Breast epithelium (tissue), 3 donors: ENCODE measurements around the gene SORL1.

Source experiments
- POLR2AphosphoS5 ChIP-seq, 3 donors: sonication (generic); formaldehyde crosslinking; IDR thresholded peaks; one replicate each; pipeline ENCODE4 v1.6.1; 2017; ENCODE audit warnings: antibody characterized with exemption in 3 of 3
- TF ChIP-seq, protein P1 (sequence below), 3 donors: fragments of 450-650 bp; IDR thresholded peaks; one replicate each; pipeline ENCODE4 v1.5.1; 2016 to 2017; ENCODE audit warnings: antibody characterized with exemption in 3 of 3, mild to moderate bottlenecking in 3 of 3, moderate library complexity in 3 of 3

DNA sequence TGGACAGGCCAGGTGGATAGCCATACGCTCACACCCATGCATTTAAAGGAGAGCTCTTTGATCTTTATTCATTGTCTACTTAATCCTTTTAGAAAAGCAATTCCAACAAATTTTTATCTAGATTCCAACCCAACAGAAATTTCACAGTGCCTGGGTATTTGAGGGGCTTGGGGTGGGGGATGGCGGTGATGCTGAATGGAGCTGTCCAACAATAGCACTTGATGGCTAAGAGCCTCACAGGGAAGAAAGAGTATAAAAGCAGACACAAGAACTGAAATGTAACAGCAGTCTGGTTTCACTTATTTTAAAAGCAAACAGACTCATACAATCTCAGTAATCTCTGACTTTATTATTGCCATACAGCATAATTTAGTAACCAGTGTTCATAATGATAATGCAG, 102.4 kb downstream of the SORL1 start:
- TF ChIP-seq, protein P1, sequence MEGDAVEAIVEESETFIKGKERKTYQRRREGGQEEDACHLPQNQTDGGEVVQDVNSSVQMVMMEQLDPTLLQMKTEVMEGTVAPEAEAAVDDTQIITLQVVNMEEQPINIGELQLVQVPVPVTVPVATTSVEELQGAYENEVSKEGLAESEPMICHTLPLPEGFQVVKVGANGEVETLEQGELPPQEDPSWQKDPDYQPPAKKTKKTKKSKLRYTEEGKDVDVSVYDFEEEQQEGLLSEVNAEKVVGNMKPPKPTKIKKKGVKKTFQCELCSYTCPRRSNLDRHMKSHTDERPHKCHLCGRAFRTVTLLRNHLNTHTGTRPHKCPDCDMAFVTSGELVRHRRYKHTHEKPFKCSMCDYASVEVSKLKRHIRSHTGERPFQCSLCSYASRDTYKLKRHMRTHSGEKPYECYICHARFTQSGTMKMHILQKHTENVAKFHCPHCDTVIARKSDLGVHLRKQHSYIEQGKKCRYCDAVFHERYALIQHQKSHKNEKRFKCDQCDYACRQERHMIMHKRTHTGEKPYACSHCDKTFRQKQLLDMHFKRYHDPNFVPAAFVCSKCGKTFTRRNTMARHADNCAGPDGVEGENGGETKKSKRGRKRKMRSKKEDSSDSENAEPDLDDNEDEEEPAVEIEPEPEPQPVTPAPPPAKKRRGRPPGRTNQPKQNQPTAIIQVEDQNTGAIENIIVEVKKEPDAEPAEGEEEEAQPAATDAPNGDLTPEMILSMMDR (IDR thresholded peaks at IDR 0.05): no peak
- TF ChIP-seq POLR2AphosphoS5 (IDR thresholded peaks at IDR 0.05): no peak
